ENCODE data around the gene CNNM2. TPM values are rescaled to one million over a fixed set of nuclear protein-coding genes. Genes with fewer than 3 reads are reported as not detected.
"Not testable (repeated sequence)": the region's sequence is repeated elsewhere in the genome, so short reads cannot be mapped to it uniquely, and the experiment has no call there.

The CNNM2 gene
- total RNA-seq, 1 donor from 2014 or later, result 7.5 TPM

DNA sequence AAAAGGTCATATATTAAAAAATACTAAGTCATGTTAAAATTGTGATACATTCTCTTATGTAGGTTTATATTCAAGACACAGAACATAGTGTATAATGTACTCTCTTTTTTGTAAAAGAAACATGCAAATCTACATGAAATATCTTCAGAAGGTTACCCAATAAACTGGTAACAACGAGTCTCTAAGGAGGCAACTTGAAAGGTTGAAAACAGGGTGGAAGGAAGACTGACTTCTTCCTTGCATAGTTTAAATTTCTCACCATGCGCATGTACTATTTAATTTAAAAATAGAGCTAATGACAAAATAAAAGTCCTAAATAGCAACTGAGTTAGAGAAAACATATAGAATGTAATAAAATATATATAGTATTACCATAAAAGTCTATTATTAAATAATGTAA is 142.5 kb downstream of the CNNM2 start:
- H3K4me1 Mint-ChIP-seq (ENCODE audit: low read depth), result peaks cover 1% of the 10 kb centered on the region
- no peaks in the 10 kb centered on the region for H3K36me3 Mint-ChIP-seq (ENCODE audit: low read depth)
- H3K27ac Mint-ChIP-seq, result no peak overlapping the region
- H3K4me3 Mint-ChIP-seq (ENCODE audit: low read depth), result no peak overlapping the region
- no peak for DNase-seq (ENCODE audit: low spot score)
- intact Hi-C loops (cut with micrococcal nuclease), result no loop called here
- H3K27me3 Mint-ChIP-seq (ENCODE audit: low read depth), result no peaks in the 10 kb centered on the region
- no peaks in the 10 kb centered on the region for H3K9me3 Mint-ChIP-seq

DNA sequence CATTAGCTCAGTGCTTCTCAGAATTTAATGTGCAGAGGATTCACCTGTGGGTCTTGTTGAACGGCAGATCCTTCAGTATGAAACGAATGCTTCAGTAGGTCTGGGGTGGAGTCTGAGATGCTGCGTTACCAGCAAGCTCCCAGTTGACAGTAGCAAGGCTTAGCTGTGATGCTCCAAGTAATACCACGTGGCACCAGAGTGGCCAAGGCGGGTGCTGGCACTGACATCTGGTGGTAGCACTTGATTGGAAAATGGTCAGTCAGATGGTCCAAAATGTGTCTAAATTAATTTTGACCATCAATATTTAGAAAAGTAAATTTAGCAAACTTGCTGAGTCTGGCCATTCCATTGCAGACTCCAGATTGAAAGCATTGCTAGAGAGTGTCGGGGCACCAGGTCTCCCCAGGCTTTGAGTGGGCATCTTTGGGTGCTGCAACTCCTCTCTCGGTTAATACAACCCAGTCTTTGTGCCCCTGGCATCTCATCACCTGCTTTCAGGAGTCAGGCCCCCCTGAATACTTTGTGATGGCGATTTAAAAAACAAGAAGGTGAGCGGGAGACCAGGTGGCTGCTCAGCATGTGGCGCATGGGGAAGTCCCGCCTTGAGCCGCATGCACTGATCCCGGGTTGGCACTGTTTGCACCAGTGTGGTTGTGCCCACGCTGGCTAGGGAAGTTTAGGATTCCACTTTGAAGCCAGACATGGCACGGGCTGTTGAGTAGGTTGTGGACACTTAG is 144.9 kb downstream of the CNNM2 start:
- no peak for DNase-seq (ENCODE audit: low spot score)
- intact Hi-C loops (cut with micrococcal nuclease), result no loop called here
- Mint-ChIP-seq H3K27me3 (ENCODE audit: low read depth) (no peaks in the 10 kb centered on the region), H3K9me3 (no peaks in the 10 kb centered on the region), H3K36me3 (ENCODE audit: low read depth) (no peaks in the 10 kb centered on the region), H3K4me3 (ENCODE audit: low read depth) (no peak overlapping the region), H3K4me1 (ENCODE audit: low read depth) (no peaks in the 10 kb centered on the region), H3K27ac (no peak overlapping the region)

DNA sequence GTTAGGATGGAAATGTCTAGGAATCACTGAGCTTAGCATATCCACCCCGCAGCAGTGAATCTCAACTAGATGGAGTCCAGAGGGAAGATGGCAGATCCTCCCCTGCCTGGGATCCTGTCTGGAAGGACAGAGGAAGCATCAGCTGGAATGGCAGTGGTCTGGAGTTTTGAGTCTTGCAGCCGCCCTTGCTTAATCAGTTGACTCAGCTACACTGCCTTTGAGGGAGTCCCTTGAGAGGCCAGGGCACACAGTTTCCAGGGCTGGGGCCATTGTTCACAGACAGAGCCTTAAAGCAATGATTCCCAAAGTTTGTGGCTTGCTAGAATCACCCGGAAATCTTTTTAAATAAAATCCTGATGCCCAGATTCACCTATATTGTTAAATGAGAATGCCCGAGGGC is 146.9 kb downstream of the CNNM2 start:
- intact Hi-C loops (cut with micrococcal nuclease), result no loop called here

DNA sequence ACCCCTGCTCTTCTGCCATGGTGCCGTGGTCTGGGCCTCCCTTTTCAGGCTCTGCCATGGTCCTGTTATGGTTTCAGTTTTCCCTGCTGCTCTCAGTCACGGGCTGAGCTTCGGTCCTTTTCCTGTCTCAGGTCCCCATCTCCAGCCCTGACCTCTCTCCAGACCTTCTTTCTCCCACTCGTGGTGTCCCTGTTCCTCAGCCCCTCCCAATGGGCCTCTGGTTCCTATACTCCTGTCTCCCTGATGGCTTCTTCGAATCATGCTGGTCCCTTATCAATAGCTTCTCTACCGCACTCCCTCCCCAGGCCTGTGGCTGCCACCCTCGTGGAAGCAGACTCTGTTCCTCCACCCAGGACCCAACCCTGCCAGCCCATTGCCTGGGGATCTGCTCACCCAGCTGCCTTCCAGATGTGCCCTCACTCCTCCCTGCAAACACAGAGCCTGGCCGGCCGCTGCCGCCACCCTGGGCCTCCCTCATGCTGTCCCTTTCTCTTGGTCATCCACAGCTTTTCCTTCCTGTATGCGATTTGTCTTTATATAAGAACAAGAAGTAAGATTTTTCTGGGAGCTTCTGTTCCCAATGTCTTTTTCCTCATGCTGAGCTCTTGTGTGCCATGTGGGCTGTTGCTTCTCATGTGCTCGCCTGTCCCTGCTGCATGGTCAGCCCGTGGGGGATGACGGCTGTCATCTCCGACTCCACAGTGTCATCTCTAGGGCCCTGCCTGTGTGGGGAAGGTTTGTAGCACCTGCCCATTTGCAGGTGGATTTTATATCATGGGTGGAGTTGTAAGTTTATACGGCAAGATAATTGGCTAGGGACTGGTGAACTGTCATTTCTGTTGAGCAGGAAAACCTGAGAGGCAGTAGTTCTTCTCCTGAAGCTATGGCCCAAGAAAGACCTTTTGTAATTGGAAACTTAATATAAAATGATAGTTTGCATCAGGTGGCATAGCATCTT is 148.3 kb downstream of the CNNM2 start:
- no peaks in the 10 kb centered on the region for H3K9me3 Mint-ChIP-seq
- H3K4me1 Mint-ChIP-seq (ENCODE audit: low read depth), result peaks cover 22% of the 10 kb centered on the region
- intact Hi-C loops (cut with micrococcal nuclease), result no loop called here
- no peak overlapping the region for H3K4me3 Mint-ChIP-seq (ENCODE audit: low read depth)
- DNase-seq (ENCODE audit: low spot score), result no peak
- H3K27ac Mint-ChIP-seq, result no peak overlapping the region
- no peaks in the 10 kb centered on the region for H3K36me3 Mint-ChIP-seq (ENCODE audit: low read depth)
- H3K27me3 Mint-ChIP-seq (ENCODE audit: low read depth), result no peaks in the 10 kb centered on the region

More for the DNA sequence above, 146.9 kb downstream of the CNNM2 start:
- Mint-ChIP-seq H3K27me3 (ENCODE audit: low read depth) (no peaks in the 10 kb centered on the region), H3K27ac (no peak overlapping the region), H3K4me1 (ENCODE audit: low read depth) (peaks cover 10% of the 10 kb centered on the region), H3K9me3 (no peaks in the 10 kb centered on the region), H3K36me3 (ENCODE audit: low read depth) (no peaks in the 10 kb centered on the region), H3K4me3 (ENCODE audit: low read depth) (no peak overlapping the region)
- no peak for DNase-seq (ENCODE audit: low spot score)

DNA sequence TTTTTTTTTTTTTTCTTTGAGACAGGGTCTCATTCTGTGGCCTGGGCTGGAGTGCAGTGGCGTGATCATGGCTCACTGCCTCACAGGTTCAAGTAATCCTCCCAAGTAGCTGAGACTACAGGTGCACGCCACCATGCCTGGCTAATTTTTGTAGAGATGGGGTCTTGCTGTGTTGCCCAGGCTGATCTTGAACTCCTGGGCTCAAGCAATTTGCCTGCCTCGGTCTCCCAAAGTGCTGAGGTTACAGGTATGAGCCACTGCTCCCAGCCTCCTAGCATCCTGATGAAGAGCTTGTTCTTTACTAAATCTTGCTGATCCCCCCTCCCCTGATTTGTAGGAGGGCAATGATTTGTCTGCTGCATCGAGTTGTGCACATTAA is 149.0 kb downstream of the CNNM2 start:
- H3K36me3 Mint-ChIP-seq (ENCODE audit: low read depth); H3K4me3 Mint-ChIP-seq (ENCODE audit: low read depth); DNase-seq (ENCODE audit: low spot score); H3K27ac Mint-ChIP-seq; H3K9me3 Mint-ChIP-seq; H3K27me3 Mint-ChIP-seq (ENCODE audit: low read depth); intact Hi-C loops (cut with micrococcal nuclease): not testable (repeated sequence)
- H3K4me1 Mint-ChIP-seq (ENCODE audit: low read depth), result peaks cover 26% of the 10 kb centered on the region

DNA sequence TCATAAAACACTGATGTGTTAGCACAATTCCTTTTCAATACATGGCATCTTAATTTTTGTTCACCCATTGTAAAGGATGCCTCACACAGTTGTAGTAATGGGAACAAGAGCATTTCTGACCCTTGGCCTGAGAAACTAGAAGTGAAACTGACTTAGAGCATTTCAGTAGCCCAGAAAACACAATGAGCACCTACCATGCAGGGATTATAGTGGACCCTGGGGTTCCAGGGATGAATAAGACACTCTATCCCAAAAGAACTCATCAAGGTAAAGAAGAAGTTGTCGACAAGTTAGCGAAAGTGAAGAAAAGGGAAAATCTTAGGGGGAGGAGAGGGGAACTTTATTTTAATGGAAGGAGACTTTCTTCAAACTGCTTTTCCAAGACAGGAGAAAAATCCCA is 149.4 kb downstream of the CNNM2 start:
- H3K27ac Mint-ChIP-seq, result no peak overlapping the region
- H3K9me3 Mint-ChIP-seq, result no peaks in the 10 kb centered on the region
- no peaks in the 10 kb centered on the region for H3K36me3 Mint-ChIP-seq (ENCODE audit: low read depth)
- H3K27me3 Mint-ChIP-seq (ENCODE audit: low read depth), result no peaks in the 10 kb centered on the region
- intact Hi-C loops (cut with micrococcal nuclease), result no loop called here
- DNase-seq (ENCODE audit: low spot score), result no peak
- no peak overlapping the region for H3K4me3 Mint-ChIP-seq (ENCODE audit: low read depth)
- peaks cover 26% of the 10 kb centered on the region for H3K4me1 Mint-ChIP-seq (ENCODE audit: low read depth)

DNA sequence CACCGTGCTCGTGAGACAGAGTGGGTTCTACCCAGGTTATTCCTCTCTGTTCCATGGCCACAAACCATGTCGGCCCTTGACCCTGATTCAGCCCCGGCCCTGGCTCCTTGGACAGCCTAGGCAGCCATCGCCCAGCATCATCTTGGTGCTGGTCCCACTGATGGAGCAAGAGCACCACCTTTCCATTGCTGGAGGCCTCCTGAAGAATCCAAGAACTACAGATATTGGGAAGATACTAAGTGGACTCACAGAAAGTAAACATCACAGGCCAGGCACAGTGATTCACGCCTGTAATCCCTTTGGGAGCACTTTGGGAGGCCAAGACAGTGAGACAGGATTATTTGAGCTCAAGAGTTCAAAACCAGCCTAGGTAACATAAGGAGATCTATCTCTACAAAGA is 149.9 kb downstream of the CNNM2 start:
- DNase-seq (ENCODE audit: low spot score), result no peak
- Mint-ChIP-seq H3K27ac (no peak overlapping the region), H3K27me3 (ENCODE audit: low read depth) (no peaks in the 10 kb centered on the region), H3K36me3 (ENCODE audit: low read depth) (no peaks in the 10 kb centered on the region), H3K4me3 (ENCODE audit: low read depth) (no peak overlapping the region), H3K9me3 (no peaks in the 10 kb centered on the region), H3K4me1 (ENCODE audit: low read depth) (peaks cover 26% of the 10 kb centered on the region)
- intact Hi-C loops (cut with micrococcal nuclease), result loop anchor here (2.0 kb wide), 2 partner anchors 29 to 177 kb away; partner anchors contain the start of gene RPEL1

DNA sequence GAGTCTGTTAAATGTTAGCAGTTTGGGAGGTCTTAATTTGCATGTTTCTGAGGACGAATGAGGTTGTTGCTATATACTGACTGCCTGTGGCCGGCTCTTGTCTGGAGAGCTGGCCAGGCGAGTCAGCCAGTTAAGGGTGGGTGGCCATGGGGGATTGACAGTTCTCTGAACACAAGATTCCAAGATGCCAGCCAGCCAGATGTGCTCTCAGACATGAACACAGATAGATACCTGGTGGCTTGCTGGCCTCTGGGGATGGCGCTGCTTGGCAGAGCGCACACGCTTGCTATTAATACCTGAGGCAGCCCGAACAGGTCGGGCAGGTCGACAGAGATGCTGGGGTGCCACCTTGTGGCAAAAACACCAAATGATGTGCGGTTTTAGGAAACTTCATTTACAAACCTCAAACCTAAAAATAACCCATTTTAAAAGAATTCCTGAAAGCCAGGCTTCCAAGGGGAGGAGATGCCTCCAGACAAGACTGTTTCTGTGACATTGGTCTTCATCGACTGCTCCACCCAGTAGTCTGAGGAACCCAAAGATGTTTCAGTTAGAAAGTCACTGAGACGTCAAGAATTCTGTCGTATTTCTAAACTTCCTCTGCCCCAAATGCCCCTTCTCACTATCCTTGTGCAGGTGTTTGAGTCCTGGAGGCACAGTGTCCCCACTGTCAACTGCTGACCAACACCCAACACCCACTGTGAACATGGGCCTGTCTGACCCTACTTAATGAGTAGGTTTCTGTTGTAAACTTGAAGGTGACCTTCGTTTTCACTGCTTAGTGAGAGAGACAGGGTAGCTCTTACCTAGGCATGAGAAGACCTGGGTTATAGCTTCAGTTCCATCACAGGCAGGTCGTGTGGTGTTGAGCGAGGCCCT is 151.6 kb downstream of the CNNM2 start:
- Mint-ChIP-seq H3K4me1 (ENCODE audit: low read depth) (peaks cover 26% of the 10 kb centered on the region), H3K36me3 (ENCODE audit: low read depth) (no peaks in the 10 kb centered on the region), H3K27me3 (ENCODE audit: low read depth) (no peaks in the 10 kb centered on the region), H3K27ac (peak overlapping the region; percentile 78), H3K9me3 (no peaks in the 10 kb centered on the region), H3K4me3 (ENCODE audit: low read depth) (no peak overlapping the region)
- intact Hi-C loops (cut with micrococcal nuclease), result loop anchor here (1.0 to 2.0 kb wide), 4 partner anchors 31 to 234 kb away; partner anchors contain the start of gene RPEL1
- peak; percentile 58 for DNase-seq (ENCODE audit: low spot score)

DNA sequence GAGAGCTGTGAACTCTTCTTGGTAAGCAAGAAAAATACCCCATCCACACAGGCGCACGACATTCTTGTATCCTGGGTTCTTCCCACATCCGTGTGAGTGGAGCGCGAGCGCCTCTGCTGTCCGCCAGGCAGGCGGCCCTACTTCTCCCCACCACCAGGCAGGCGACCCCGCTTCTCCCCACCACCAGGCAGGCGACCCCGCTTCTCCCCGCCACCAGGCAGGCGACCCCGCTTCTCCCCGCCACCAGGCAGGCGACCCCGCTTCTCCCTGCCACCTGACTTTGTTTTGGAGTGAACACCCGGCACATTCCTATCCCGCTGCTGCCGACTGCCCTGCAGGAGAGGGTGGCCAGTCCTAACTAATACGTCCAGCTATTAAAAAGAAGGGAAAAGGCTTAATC is 154.2 kb downstream of the CNNM2 start:
- Mint-ChIP-seq H3K9me3 (no peaks in the 10 kb centered on the region), H3K27me3 (ENCODE audit: low read depth) (no peaks in the 10 kb centered on the region), H3K36me3 (ENCODE audit: low read depth) (no peaks in the 10 kb centered on the region), H3K4me1 (ENCODE audit: low read depth) (peaks cover 26% of the 10 kb centered on the region), H3K4me3 (ENCODE audit: low read depth) (no peak overlapping the region), H3K27ac (no peak overlapping the region)
- intact Hi-C loops (cut with micrococcal nuclease), result no loop called here
- no peak for DNase-seq (ENCODE audit: low spot score)

DNA sequence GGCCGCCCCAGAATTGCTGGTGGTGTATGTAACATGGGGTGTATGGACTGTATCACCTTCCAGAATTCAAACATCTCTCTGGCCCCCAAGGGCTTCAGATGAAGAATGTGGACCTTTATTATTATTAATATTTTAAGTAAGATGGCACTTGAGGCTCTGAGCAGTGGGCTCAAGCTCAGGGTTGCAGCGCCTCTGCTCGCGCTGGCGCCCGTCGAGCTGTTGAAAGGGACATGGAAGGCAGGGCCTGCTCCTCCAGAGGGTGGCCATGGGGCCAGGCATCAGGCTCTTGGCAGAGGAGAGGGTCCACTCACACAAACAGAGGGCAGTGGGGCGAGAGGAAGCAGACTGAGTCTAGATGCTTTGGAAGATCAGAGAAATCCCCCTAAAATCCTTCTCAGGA is 154.8 kb downstream of the CNNM2 start:
- Mint-ChIP-seq H3K27me3 (ENCODE audit: low read depth) (no peaks in the 10 kb centered on the region), H3K9me3 (no peaks in the 10 kb centered on the region), H3K27ac (no peak overlapping the region), H3K4me1 (ENCODE audit: low read depth) (peaks cover 26% of the 10 kb centered on the region), H3K4me3 (ENCODE audit: low read depth) (no peak overlapping the region), H3K36me3 (ENCODE audit: low read depth) (peaks cover 3% of the 10 kb centered on the region)
- intact Hi-C loops (cut with micrococcal nuclease), result no loop called here
- no peak for DNase-seq (ENCODE audit: low spot score)

DNA sequence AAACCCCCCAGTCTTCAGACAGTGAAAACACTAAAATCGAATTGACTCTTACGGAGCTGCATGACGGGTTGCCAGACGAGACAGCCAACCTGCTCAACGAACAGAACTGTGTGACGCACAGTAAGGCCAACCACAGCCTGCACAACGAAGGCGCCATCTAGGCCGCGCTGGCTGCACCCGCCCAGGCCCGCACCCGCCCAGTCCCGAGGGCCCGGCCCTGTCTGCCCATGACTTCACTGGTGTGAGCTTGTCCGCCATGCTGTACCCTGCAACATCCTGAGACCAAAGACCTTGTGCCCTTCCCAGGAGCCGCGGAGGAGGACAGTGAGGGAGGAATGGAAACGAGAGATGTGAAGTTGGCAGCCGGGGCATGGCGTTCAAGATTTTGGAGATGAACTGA is 158.9 kb downstream of the CNNM2 start:
- H3K9me3 Mint-ChIP-seq, result no peaks in the 10 kb centered on the region
- peaks cover 3% of the 10 kb centered on the region for H3K36me3 Mint-ChIP-seq (ENCODE audit: low read depth)
- intact Hi-C loops (cut with micrococcal nuclease), result no loop called here
- no peak overlapping the region for H3K4me3 Mint-ChIP-seq (ENCODE audit: low read depth)
- no peaks in the 10 kb centered on the region for H3K4me1 Mint-ChIP-seq (ENCODE audit: low read depth)
- no peak overlapping the region for H3K27ac Mint-ChIP-seq
- DNase-seq (ENCODE audit: low spot score), result no peak
- H3K27me3 Mint-ChIP-seq (ENCODE audit: low read depth), result no peaks in the 10 kb centered on the region

DNA sequence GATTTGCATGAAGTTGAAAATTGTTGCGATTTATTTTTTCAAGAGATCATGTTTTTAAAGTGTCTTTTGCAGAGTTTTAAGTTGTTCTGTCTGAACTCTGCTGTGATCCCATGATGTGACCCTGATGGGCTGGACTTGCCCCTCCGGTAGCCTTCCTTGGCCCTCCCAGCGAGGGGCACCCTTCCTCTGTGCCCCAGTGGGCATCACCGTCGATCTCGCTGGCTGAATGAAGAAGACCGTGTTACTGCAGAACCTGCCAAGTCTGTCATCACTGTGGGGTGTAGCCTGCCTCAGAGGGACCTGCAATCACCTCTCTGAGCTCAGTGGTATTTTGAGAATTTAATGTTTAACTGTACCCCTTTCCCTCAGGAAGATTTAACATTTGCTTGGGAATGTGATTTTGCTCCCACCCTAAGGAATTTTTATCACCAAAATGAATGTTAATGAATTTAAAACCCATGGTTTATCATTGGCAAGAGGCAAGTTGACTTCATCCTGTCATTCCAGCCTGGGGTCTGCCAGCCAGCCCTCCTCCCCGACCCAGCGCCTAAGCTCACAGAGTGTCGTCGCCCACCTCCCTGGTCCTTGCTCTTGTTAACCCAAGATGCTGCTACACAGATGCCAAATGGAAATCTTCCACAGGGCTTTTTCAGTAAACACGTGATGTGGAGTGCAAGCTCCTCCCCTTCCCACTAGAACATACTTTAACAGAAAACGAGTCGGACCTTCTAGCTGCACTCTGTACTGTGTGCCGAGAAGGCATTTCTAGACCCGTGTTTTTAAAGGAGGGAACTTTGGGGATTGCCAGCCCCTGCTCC is 159.6 kb downstream of the CNNM2 start:
- H3K4me3 Mint-ChIP-seq (ENCODE audit: low read depth), result no peak overlapping the region
- H3K4me1 Mint-ChIP-seq (ENCODE audit: low read depth), result no peaks in the 10 kb centered on the region
- no peaks in the 10 kb centered on the region for H3K27me3 Mint-ChIP-seq (ENCODE audit: low read depth)
- intact Hi-C loops (cut with micrococcal nuclease), result no loop called here
- DNase-seq (ENCODE audit: low spot score), result no peak
- peaks cover 3% of the 10 kb centered on the region for H3K36me3 Mint-ChIP-seq (ENCODE audit: low read depth)
- no peak overlapping the region for H3K27ac Mint-ChIP-seq
- no peaks in the 10 kb centered on the region for H3K9me3 Mint-ChIP-seq
